Testis (tissue), 2 donors: ENCODE data around the gene APBA1.

ENCODE experiments used
- CTCF ChIP-seq, 3 experiments: fragments of 450-650 bp in 2 of 3; fragments of 200-600 bp in 1 of 3; sonication (generic) in 1 of 3; IDR thresholded peaks; one replicate each; pipeline ENCODE4 v1.5.1; 2016 to 2019; ENCODE audit warnings: antibody characterized with exemption in 3 of 3, mild to moderate bottlenecking in 2 of 3, moderate library complexity in 1 of 3
- POLR2A ChIP-seq: fragments of 450-650 bp; IDR thresholded peaks from one replicate; pipeline ENCODE4 v1.6.1; 2017; ENCODE audit warnings: antibody characterized with exemption, mild to moderate bottlenecking, moderate library complexity

- no peak for TF ChIP-seq POLR2A
- TF ChIP-seq CTCF (IDR thresholded peaks at IDR 0.05), result no peak
Measured at GRCh38 chr9:69516353-69517322, 155.5 kb downstream of the APBA1 start.
